Right lobe of liver (tissue), 4 donors: ENCODE data around the gene CIART.
"Not testable (repeated sequence)": the region's sequence is repeated elsewhere in the genome, so short reads cannot be mapped to it uniquely, and the experiment has no call there.

ENCODE experiments used
- CTCF ChIP-seq, 4 donors: fragments of 200-600 bp in 3 of 4; fragments of 450-650 bp in 1 of 4; IDR thresholded peaks; one replicate each; pipeline versions ENCODE4 v1.5.1 to v1.8.0; 2016 to 2022; ENCODE audit warnings: antibody characterized with exemption in 4 of 4, mild to moderate bottlenecking in 2 of 4
- POLR2A ChIP-seq: fragments of 450-650 bp; IDR thresholded peaks from one replicate; pipeline ENCODE4 v1.6.1; 2017; ENCODE audit warnings: antibody characterized with exemption, mild to moderate bottlenecking
- donor health status: DM: no; HTN: no; CAD: no.
- donor health status: DM: no; HTN: no; CAD: no.
- donor health status: DM: no; HTN: yes; CAD: no.

- TF ChIP-seq CTCF (IDR thresholded peaks at IDR 0.05); POLR2A: not testable (repeated sequence)
Measured at GRCh38 chr1:150314691-150315090, 32.3 kb downstream of the CIART start.
